ENCODE results near the gene FAM72A.
"Not testable (repeated sequence)": the region's sequence is repeated elsewhere in the genome, so short reads cannot be mapped to it uniquely, and the experiment has no call there.

The FAM72A gene

DNA sequence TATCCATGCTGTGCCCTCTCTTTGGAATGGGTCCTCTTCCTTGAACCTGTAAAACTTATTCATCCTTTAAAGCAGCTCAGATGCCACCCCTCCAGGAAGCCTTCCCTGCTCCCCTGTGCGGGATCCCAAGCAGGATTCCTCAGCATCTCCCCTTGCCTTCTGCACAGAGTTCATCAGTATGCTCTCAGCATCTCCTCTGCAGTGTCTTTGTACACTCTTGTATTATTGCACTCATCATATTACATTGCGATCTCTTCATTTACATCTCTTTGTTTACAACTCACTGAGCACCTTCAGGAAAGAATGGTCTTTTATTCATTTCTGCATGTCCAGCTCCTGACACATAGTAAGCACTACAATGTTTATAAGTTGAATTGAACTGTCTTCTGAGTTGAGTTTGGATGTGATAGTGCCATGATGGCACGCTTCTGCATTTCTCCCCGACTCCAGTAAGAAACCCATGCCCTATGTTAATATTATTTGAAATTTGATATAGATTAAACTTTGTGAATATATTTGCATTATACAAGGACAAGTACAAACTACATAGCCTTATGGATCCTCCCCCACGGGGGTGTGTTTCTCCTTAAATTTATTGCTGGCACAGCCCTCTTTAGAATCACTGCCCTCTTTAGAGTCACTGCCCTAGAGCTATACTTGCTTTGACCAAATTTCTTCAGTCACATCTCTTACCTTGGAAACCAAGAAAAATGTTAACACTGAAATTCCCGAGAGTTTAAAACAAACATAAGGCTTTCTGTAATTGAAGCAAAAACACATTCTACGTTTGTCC is 13.2 kb upstream of the FAM72A start:
- not testable (repeated sequence) for H3K27ac ChIP-seq (ENCODE audit: low read depth in 2 of 2, low read length in 2 of 2); H3K27me3 ChIP-seq (ENCODE audit: control insufficient read depth in 2 of 2, insufficient read depth in 2 of 2, low read length in 2 of 2); H3K9ac ChIP-seq (ENCODE audit: low read depth in 1 of 2, low read length in 2 of 2); H3K36me3 ChIP-seq (ENCODE audit: control insufficient read depth in 2 of 2, insufficient read depth in 2 of 2, low read length in 2 of 2); H3K4me1 ChIP-seq (ENCODE audit: control insufficient read depth in 2 of 2, insufficient read depth in 2 of 2, low read length in 2 of 2); H3K9me3 ChIP-seq (ENCODE audit: control insufficient read depth in 2 of 2, low read length in 2 of 2); H3K4me3 ChIP-seq (ENCODE audit: low read length in 2 of 2)

DNA sequence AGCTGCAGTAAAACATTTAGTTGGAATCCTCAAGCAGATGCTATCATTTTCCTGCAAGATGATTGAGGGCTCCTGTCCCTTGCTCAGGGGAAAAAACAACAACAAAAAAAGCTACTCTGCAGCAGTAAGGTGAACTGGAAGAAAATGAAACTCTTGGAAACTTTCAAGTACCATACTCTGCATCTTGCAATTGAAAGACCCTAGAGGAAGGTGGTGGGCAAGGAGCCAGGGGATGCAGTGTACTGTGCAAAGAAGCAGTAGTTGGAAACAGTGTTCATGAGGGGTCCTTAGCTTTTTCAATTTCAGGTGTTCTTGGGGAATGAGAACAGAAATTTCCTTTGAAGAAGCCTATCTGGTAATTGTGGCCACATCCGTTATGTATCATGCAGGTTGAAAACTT is 8.2 kb upstream of the FAM72A start:
- H3K36me3 ChIP-seq (ENCODE audit: control insufficient read depth in 2 of 2, insufficient read depth in 2 of 2, low read length in 2 of 2); H3K27me3 ChIP-seq (ENCODE audit: control insufficient read depth in 2 of 2, insufficient read depth in 2 of 2, low read length in 2 of 2); H3K4me1 ChIP-seq (ENCODE audit: control insufficient read depth in 2 of 2, insufficient read depth in 2 of 2, low read length in 2 of 2); H3K4me3 ChIP-seq (ENCODE audit: low read length in 2 of 2); H3K9ac ChIP-seq (ENCODE audit: low read depth in 1 of 2, low read length in 2 of 2); H3K27ac ChIP-seq (ENCODE audit: low read depth in 2 of 2, low read length in 2 of 2); H3K9me3 ChIP-seq (ENCODE audit: control insufficient read depth in 2 of 2, low read length in 2 of 2): not testable (repeated sequence)

DNA sequence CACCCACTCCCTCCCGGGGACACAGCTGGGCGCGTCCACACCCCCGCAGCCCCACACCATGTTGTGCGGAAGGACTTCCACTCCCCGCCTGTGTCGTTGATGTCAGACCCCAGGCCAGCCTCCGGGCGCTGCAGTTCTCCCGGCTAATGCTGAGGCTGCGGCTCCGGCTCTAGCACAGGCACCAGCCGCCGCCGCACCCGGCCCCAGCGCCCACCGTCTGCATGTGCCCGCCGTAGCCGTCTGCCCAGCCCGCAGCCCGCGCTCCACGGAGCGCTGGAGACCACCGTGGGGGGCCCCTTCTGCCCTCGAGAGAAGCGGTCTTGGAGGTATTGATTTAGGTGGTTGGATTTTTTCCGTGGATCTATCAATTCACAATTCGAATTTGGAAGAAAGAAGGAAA is 2.9 kb upstream of the FAM72A start:
- not testable (repeated sequence) for H3K4me3 ChIP-seq (ENCODE audit: low read length in 2 of 2); H3K36me3 ChIP-seq (ENCODE audit: control insufficient read depth in 2 of 2, insufficient read depth in 2 of 2, low read length in 2 of 2); H3K4me1 ChIP-seq (ENCODE audit: control insufficient read depth in 2 of 2, insufficient read depth in 2 of 2, low read length in 2 of 2); H3K27me3 ChIP-seq (ENCODE audit: control insufficient read depth in 2 of 2, insufficient read depth in 2 of 2, low read length in 2 of 2); H3K9me3 ChIP-seq (ENCODE audit: control insufficient read depth in 2 of 2, low read length in 2 of 2); H3K9ac ChIP-seq (ENCODE audit: low read depth in 1 of 2, low read length in 2 of 2); H3K27ac ChIP-seq (ENCODE audit: low read depth in 2 of 2, low read length in 2 of 2)

GRCh38 chr1:206204871-206205270 is 2.2 kb upstream of the FAM72A start:
- not testable (repeated sequence) for H3K9ac ChIP-seq (ENCODE audit: low read depth in 1 of 2, low read length in 2 of 2); H3K36me3 ChIP-seq (ENCODE audit: control insufficient read depth in 2 of 2, insufficient read depth in 2 of 2, low read length in 2 of 2); H3K9me3 ChIP-seq (ENCODE audit: control insufficient read depth in 2 of 2, low read length in 2 of 2); H3K27me3 ChIP-seq (ENCODE audit: control insufficient read depth in 2 of 2, insufficient read depth in 2 of 2, low read length in 2 of 2); H3K4me1 ChIP-seq (ENCODE audit: control insufficient read depth in 2 of 2, insufficient read depth in 2 of 2, low read length in 2 of 2)
- Histone ChIP-seq H3K27ac (ENCODE audit: low read depth in 2 of 2, low read length in 2 of 2) (peak overlapping the region; percentile 16 to 22), H3K4me3 (ENCODE audit: low read length in 2 of 2) (peak overlapping the region in 1 of 2 donors; percentile 39)

- not testable (repeated sequence) for H3K9me3 ChIP-seq (ENCODE audit: control insufficient read depth in 2 of 2, low read length in 2 of 2); H3K27me3 ChIP-seq (ENCODE audit: control insufficient read depth in 2 of 2, insufficient read depth in 2 of 2, low read length in 2 of 2); H3K27ac ChIP-seq (ENCODE audit: low read depth in 2 of 2, low read length in 2 of 2); H3K36me3 ChIP-seq (ENCODE audit: control insufficient read depth in 2 of 2, insufficient read depth in 2 of 2, low read length in 2 of 2); H3K4me1 ChIP-seq (ENCODE audit: control insufficient read depth in 2 of 2, insufficient read depth in 2 of 2, low read length in 2 of 2); H3K9ac ChIP-seq (ENCODE audit: low read depth in 1 of 2, low read length in 2 of 2)
- H3K4me3 ChIP-seq (ENCODE audit: low read length in 2 of 2): peak overlapping the region in 1 of 2 donors; percentile 41
Observed at GRCh38 chr1:206204159-206204511, 1.5 kb upstream of the FAM72A start.

DNA sequence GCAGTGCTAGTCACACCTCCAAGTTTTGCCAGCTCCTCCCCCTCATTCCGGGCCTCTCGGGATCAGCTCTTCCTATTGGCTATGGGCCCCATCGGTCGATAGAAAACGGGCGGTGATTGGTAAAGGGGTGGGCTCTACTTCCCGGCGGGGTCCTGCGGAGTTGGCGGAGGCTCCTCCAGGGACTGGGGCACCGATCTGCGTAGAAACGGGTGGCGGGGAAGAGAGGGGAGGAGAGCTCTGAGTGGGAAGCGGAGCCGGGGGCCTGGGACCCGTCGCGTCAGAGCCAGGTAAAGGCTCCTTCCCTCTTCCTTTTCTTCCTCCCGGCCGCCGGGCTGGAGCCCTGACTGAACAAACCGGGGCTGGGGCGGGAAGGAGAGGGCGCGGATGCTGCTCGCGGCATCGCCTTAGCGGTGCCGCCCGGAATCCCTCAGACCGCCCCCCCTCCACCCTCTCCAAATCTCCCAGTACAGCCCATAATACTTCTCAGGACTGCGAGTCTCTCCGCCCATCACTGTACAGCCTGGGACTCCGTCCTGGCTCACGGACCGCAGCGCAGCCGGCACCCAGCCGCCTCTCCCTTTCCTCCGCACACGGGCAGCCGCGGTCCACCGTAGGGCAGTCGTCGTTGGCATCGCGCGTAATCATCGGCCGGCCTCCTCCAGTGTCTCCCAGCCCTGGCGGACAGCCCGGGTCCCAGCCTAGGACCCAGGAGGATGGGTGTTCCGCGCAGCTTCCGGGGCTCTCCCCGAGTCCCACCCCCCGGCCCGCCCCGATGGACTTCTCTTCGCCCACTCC is 922 bp upstream of the FAM72A start, which contains the start of gene SRGAP2:
TSS of gene SRGAP2 (plus strand) at position 178 of the 795 bp plus-strand sequence. CDS start 2,430 bp downstream, outside the sequence.
- peak within 1 kb of the TSS; percentile 41 to 57 for H3K4me3 ChIP-seq (ENCODE audit: low read length in 2 of 2)
- not testable (repeated sequence) for H3K4me1 ChIP-seq (ENCODE audit: control insufficient read depth in 2 of 2, insufficient read depth in 2 of 2, low read length in 2 of 2); H3K36me3 ChIP-seq (ENCODE audit: control insufficient read depth in 2 of 2, insufficient read depth in 2 of 2, low read length in 2 of 2); H3K27me3 ChIP-seq (ENCODE audit: control insufficient read depth in 2 of 2, insufficient read depth in 2 of 2, low read length in 2 of 2); H3K9me3 ChIP-seq (ENCODE audit: control insufficient read depth in 2 of 2, low read length in 2 of 2)
- H3K9ac ChIP-seq (ENCODE audit: low read depth in 1 of 2, low read length in 2 of 2): peak within 1 kb of the TSS in 1 of 2 donors; percentile 33
- H3K27ac ChIP-seq (ENCODE audit: low read depth in 2 of 2, low read length in 2 of 2): peak within 1 kb of the TSS in 1 of 2 donors; percentile 32

GRCh38 chr1:206196748-206197424 is 5.8 kb downstream of the FAM72A start:
- not testable (repeated sequence) for H3K4me3 ChIP-seq (ENCODE audit: low read length in 2 of 2); H3K9ac ChIP-seq (ENCODE audit: low read depth in 1 of 2, low read length in 2 of 2); H3K27ac ChIP-seq (ENCODE audit: low read depth in 2 of 2, low read length in 2 of 2); H3K9me3 ChIP-seq (ENCODE audit: control insufficient read depth in 2 of 2, low read length in 2 of 2); H3K4me1 ChIP-seq (ENCODE audit: control insufficient read depth in 2 of 2, insufficient read depth in 2 of 2, low read length in 2 of 2); H3K36me3 ChIP-seq (ENCODE audit: control insufficient read depth in 2 of 2, insufficient read depth in 2 of 2, low read length in 2 of 2); H3K27me3 ChIP-seq (ENCODE audit: control insufficient read depth in 2 of 2, insufficient read depth in 2 of 2, low read length in 2 of 2)

GRCh38 chr1:206195182-206195581 is 7.5 kb downstream of the FAM72A start:
- not testable (repeated sequence) for H3K9me3 ChIP-seq (ENCODE audit: control insufficient read depth in 2 of 2, low read length in 2 of 2); H3K4me1 ChIP-seq (ENCODE audit: control insufficient read depth in 2 of 2, insufficient read depth in 2 of 2, low read length in 2 of 2); H3K27ac ChIP-seq (ENCODE audit: low read depth in 2 of 2, low read length in 2 of 2); H3K36me3 ChIP-seq (ENCODE audit: control insufficient read depth in 2 of 2, insufficient read depth in 2 of 2, low read length in 2 of 2); H3K4me3 ChIP-seq (ENCODE audit: low read length in 2 of 2); H3K27me3 ChIP-seq (ENCODE audit: control insufficient read depth in 2 of 2, insufficient read depth in 2 of 2, low read length in 2 of 2); H3K9ac ChIP-seq (ENCODE audit: low read depth in 1 of 2, low read length in 2 of 2)

GRCh38 chr1:206186826-206187225 is 15.8 kb downstream of the FAM72A start:
- H3K9ac ChIP-seq (ENCODE audit: low read depth in 1 of 2, low read length in 2 of 2); H3K9me3 ChIP-seq (ENCODE audit: control insufficient read depth in 2 of 2, low read length in 2 of 2); H3K4me3 ChIP-seq (ENCODE audit: low read length in 2 of 2): not testable (repeated sequence)

GRCh38 chr1:206185778-206186177 is 16.9 kb downstream of the FAM72A start:
- not testable (repeated sequence) for H3K4me3 ChIP-seq (ENCODE audit: low read length in 2 of 2); H3K9ac ChIP-seq (ENCODE audit: low read depth in 1 of 2, low read length in 2 of 2); H3K27me3 ChIP-seq (ENCODE audit: control insufficient read depth in 2 of 2, insufficient read depth in 2 of 2, low read length in 2 of 2); H3K36me3 ChIP-seq (ENCODE audit: control insufficient read depth in 2 of 2, insufficient read depth in 2 of 2, low read length in 2 of 2); H3K9me3 ChIP-seq (ENCODE audit: control insufficient read depth in 2 of 2, low read length in 2 of 2); H3K27ac ChIP-seq (ENCODE audit: low read depth in 2 of 2, low read length in 2 of 2); H3K4me1 ChIP-seq (ENCODE audit: control insufficient read depth in 2 of 2, insufficient read depth in 2 of 2, low read length in 2 of 2)

More at GRCh38 chr1:206186826-206187225, 15.8 kb downstream of the FAM72A start:
- not testable (repeated sequence) for H3K36me3 ChIP-seq (ENCODE audit: control insufficient read depth in 2 of 2, insufficient read depth in 2 of 2, low read length in 2 of 2); H3K4me1 ChIP-seq (ENCODE audit: control insufficient read depth in 2 of 2, insufficient read depth in 2 of 2, low read length in 2 of 2); H3K27ac ChIP-seq (ENCODE audit: low read depth in 2 of 2, low read length in 2 of 2); H3K27me3 ChIP-seq (ENCODE audit: control insufficient read depth in 2 of 2, insufficient read depth in 2 of 2, low read length in 2 of 2)

All from mucosa of rectum (tissue), 2 donors.